ENCODE measurements around the gene F2RL3.

Gene F2RL3

GRCh38 chr19:16888629-16889365 lies at the start of gene F2RL3:
Gene F2RL3, plus strand, starts transcription at chr19:16888999. Its CDS starts 191 bp downstream, at chr19:16889190.
- DNase-seq (ENCODE audit: low read depth) = no peak
- no peak for TF ChIP-seq CTCF (conservative IDR thresholded peaks at IDR 0.05; ENCODE audit: low read depth, low read length)
- H3K4me3 ChIP-seq (ENCODE audit: low read depth, low read length) = no peak within 1 kb of the TSS

GRCh38 chr19:16841391-16841926 lies 47.3 kb upstream of the F2RL3 start:
- TF ChIP-seq CTCF (conservative IDR thresholded peaks at IDR 0.05; ENCODE audit: low read depth, low read length) = no peak
- no peak overlapping the region for H3K4me3 ChIP-seq (ENCODE audit: low read depth, low read length)
- DNase-seq (ENCODE audit: low read depth) = no peak

GRCh38 chr19:16846901-16847300 lies 41.9 kb upstream of the F2RL3 start:
- no peak for DNase-seq (ENCODE audit: low read depth)
- no peak for TF ChIP-seq CTCF (conservative IDR thresholded peaks at IDR 0.05; ENCODE audit: low read depth, low read length)
- no peak overlapping the region for H3K4me3 ChIP-seq (ENCODE audit: low read depth, low read length)

GRCh38 chr19:16847430-16847829 lies 41.4 kb upstream of the F2RL3 start:
- TF ChIP-seq CTCF (conservative IDR thresholded peaks at IDR 0.05; ENCODE audit: low read depth, low read length) = no peak
- DNase-seq (ENCODE audit: low read depth) = no peak
- H3K4me3 ChIP-seq (ENCODE audit: low read depth, low read length) = no peak overlapping the region

- H3K4me3 ChIP-seq (ENCODE audit: low read depth, low read length) = no peak overlapping the region
These were observed 39.6 kb upstream of the F2RL3 start for GRCh38 chr19:16849168-16849567.

GRCh38 chr19:16850133-16850532 lies 38.7 kb upstream of the F2RL3 start:
- no peak overlapping the region for H3K4me3 ChIP-seq (ENCODE audit: low read depth, low read length)
- peak; percentile 44 for DNase-seq (ENCODE audit: low read depth)
- no peak for TF ChIP-seq CTCF (conservative IDR thresholded peaks at IDR 0.05; ENCODE audit: low read depth, low read length)

More at GRCh38 chr19:16849168-16849567, 39.6 kb upstream of the F2RL3 start:
- no peak for TF ChIP-seq CTCF (conservative IDR thresholded peaks at IDR 0.05; ENCODE audit: low read depth, low read length)
- DNase-seq (ENCODE audit: low read depth) = peak; percentile 27
